Caco-2 (cell line): Measurements from ENCODE around the gene NMT2. TPM values are rescaled to one million over a fixed set of nuclear protein-coding genes. Genes with fewer than 3 reads are reported as not detected.

Source experiments
- BruUV-seq: library from RNA; stranded (reverse); fragments of 400-500 nt; replicated peaks from 2 replicates; lab custom pipeline; 2021; lab: Mats Ljungman, UMichigan
- CTCF ChIA-PET: fragments of 300-600 bp; sonication (Branson Sonifier 250); formaldehyde crosslinking; loops from one replicate; lab custom pipeline; 2022; ENCODE audit warnings: antibody characterized with exemption; lab: Charles Lee
- POLR2A ChIA-PET: fragments of 300-600 bp; sonication (Branson Sonifier 250); formaldehyde crosslinking; loops from one replicate; lab custom pipeline; 2022; ENCODE audit warnings: antibody characterized with exemption; lab: Charles Lee
- DNase-seq, 2 experiments: peaks; one replicate each; pipeline versions ENCODE4 v3.0.0 to v3.0.0-alpha.2; 2020 to 2022
- H3K27me3 ChIP-seq: replicated peaks from 2 replicates; pipeline ENCODE4 v1.6.0; 2011; ENCODE audit warnings: low read length; ENCODE audit not compliant: control insufficient read depth, insufficient read depth
- H3K36me3 ChIP-seq: 2 replicates; pipeline ENCODE4 v1.5.1; 2011; ENCODE audit warnings: low read length; ENCODE audit not compliant: control insufficient read depth, insufficient read depth
- H3K4me1 ChIP-seq: fragments of 250-450 bp; sonication (Bioruptor Pico); 2 replicates; pipeline ENCODE4 v1.5.1; 2020; ENCODE audit warnings: mild to moderate bottlenecking
- H3K4me3 ChIP-seq: 2 replicates; pipeline ENCODE4 v1.5.1; 2011; ENCODE audit warnings: low read depth, mild to moderate bottlenecking, control low read depth, low read length
- H3K9me3 ChIP-seq: fragments of 250-450 bp; sonication (Bioruptor Pico); 2 replicates; pipeline ENCODE4 v1.5.1; 2020; ENCODE audit warnings: mild to moderate bottlenecking, moderate library complexity
- H3K27ac Mint-ChIP-seq: one replicate; pipeline ENCODE4 v1.8.0; 2022; ENCODE audit warnings: mixed read lengths; ENCODE audit not compliant: unreplicated experiment
- H3K27me3 Mint-ChIP-seq: one replicate; pipeline ENCODE4 v1.8.0; 2022; ENCODE audit warnings: mixed read lengths; ENCODE audit not compliant: insufficient read depth, unreplicated experiment
- H3K36me3 Mint-ChIP-seq: one replicate; pipeline ENCODE4 v1.8.0; 2022; ENCODE audit warnings: mild to moderate bottlenecking, mixed read lengths; ENCODE audit not compliant: insufficient read depth, unreplicated experiment
- H3K4me1 Mint-ChIP-seq: one replicate; pipeline ENCODE4 v1.8.0; 2022; ENCODE audit warnings: low read depth, mixed read lengths; ENCODE audit not compliant: unreplicated experiment
- H3K4me3 Mint-ChIP-seq: one replicate; pipeline ENCODE4 v1.8.0; 2022; ENCODE audit warnings: mild to moderate bottlenecking, moderate library complexity, mixed read lengths; ENCODE audit not compliant: unreplicated experiment
- H3K9me3 Mint-ChIP-seq: one replicate; pipeline ENCODE4 v1.8.0; 2022; ENCODE audit warnings: mixed read lengths; ENCODE audit not compliant: unreplicated experiment
- CTCF ChIP-seq, 2 experiments: fragments of 200-600 bp in 1 of 2; IDR thresholded peaks; 1 replicate in 1 of 2; 2 replicates in 1 of 2; pipeline versions ENCODE4 v1.5.1 to v1.8.0; 2011 to 2022; ENCODE audit warnings: antibody characterized with exemption in 1 of 2, control low read depth in 1 of 2, inconsistent platforms in 1 of 2, low read depth in 1 of 2, low read length in 1 of 2, mild to moderate bottlenecking in 1 of 2, moderate library complexity in 1 of 2; ENCODE audit not compliant: insufficient read depth in 1 of 2, severe bottlenecking in 1 of 2, unreplicated experiment in 1 of 2
- intact Hi-C: fragments of 100-400 bp; cut with micrococcal nuclease; formaldehyde crosslinking; loops from one replicate; pipeline ENCODE4 v1.10.0; 2022; ENCODE audit not compliant: unreplicated experiment
- total RNA-seq: library from RNA; stranded (reverse); gene quantifications from 2 replicates; pipeline ENCODE4 v1.2.3, GENCODE V29; 2022

NMT2 gene
- total RNA-seq, 1 experiment from 2014 or later, result 28.1 TPM

GRCh38 chr10:15141136-15142054 lies 27.1 kb downstream of the NMT2 start:
- ChIA-PET CTCF (no interaction called here), POLR2A (no interaction called here)
- Mint-ChIP-seq H3K4me1 (peaks cover 11% of the 10 kb centered on the region), H3K36me3 (peaks cover 13% of the 10 kb centered on the region), H3K4me3 (no peak overlapping the region), H3K9me3 (no peaks in the 10 kb centered on the region), H3K27me3 (no peaks in the 10 kb centered on the region), H3K27ac (no peak overlapping the region)
- Histone ChIP-seq H3K9me3 (no peaks in the 10 kb centered on the region), H3K4me3 (no peak overlapping the region), H3K36me3 (peaks cover 2% of the 10 kb centered on the region; the same call in 1 of the 2 replicates), H3K4me1 (peaks cover 15% of the 10 kb centered on the region), H3K27me3 (no peaks in the 10 kb centered on the region)
- intact Hi-C loops, result no loop called here
- BruUV-seq, result no TSS peak
- TF ChIP-seq CTCF (IDR thresholded peaks at IDR 0.05; ENCODE audit: insufficient read depth in 1 of 2, low read depth in 1 of 2, low read length in 1 of 2, severe bottlenecking in 1 of 2, unreplicated experiment in 1 of 2), result no peak
- peak in 1 of 2 experiments; percentile 16 for DNase-seq

GRCh38 chr10:15140698-15141097 lies 27.8 kb downstream of the NMT2 start:
- Histone ChIP-seq H3K4me1 (peaks cover 15% of the 10 kb centered on the region), H3K9me3 (no peaks in the 10 kb centered on the region), H3K4me3 (no peak overlapping the region), H3K36me3 (peaks cover 2% of the 10 kb centered on the region; the same call in 1 of the 2 replicates), H3K27me3 (no peaks in the 10 kb centered on the region)
- no peak overlapping the region for H3K27ac Mint-ChIP-seq
- intact Hi-C loops, result no loop called here
- ChIA-PET CTCF (no interaction called here), POLR2A (no interaction called here)
- no peak overlapping the region for H3K4me3 Mint-ChIP-seq
- TF ChIP-seq CTCF (IDR thresholded peaks at IDR 0.05; ENCODE audit: insufficient read depth in 1 of 2, low read depth in 1 of 2, low read length in 1 of 2, severe bottlenecking in 1 of 2, unreplicated experiment in 1 of 2), result no peak
- H3K4me1 Mint-ChIP-seq, result peaks cover 11% of the 10 kb centered on the region
- DNase-seq, result no peak
- H3K9me3 Mint-ChIP-seq, result no peaks in the 10 kb centered on the region
- H3K27me3 Mint-ChIP-seq, result no peaks in the 10 kb centered on the region
- peaks cover 7% of the 10 kb centered on the region for H3K36me3 Mint-ChIP-seq
- no TSS peak for BruUV-seq

- CTCF ChIA-PET, result interaction anchor here (0.6 kb wide), 1 partner anchor 157 kb away, joined by 3 read pairs; no protein-coding TSS in a partner anchor
- H3K9me3 ChIP-seq, result no peaks in the 10 kb centered on the region
- peaks cover 19% of the 10 kb centered on the region for H3K36me3 Mint-ChIP-seq
- H3K27me3 ChIP-seq, result no peaks in the 10 kb centered on the region
- no peaks in the 10 kb centered on the region for H3K9me3 Mint-ChIP-seq
- H3K27ac Mint-ChIP-seq, result no peak overlapping the region
- peaks cover 2% of the 10 kb centered on the region; the same call in 1 of the 2 replicates for H3K36me3 ChIP-seq
- BruUV-seq, result no TSS peak
- no peak for TF ChIP-seq CTCF (IDR thresholded peaks at IDR 0.05; ENCODE audit: insufficient read depth in 1 of 2, low read depth in 1 of 2, low read length in 1 of 2, severe bottlenecking in 1 of 2, unreplicated experiment in 1 of 2)
- POLR2A ChIA-PET, result no interaction called here
- H3K4me3 Mint-ChIP-seq, result no peak overlapping the region
- peaks cover 11% of the 10 kb centered on the region for H3K4me1 Mint-ChIP-seq
- peaks cover 15% of the 10 kb centered on the region for H3K4me1 ChIP-seq
- intact Hi-C loops, result no loop called here
- H3K4me3 ChIP-seq, result no peak overlapping the region
- H3K27me3 Mint-ChIP-seq, result no peaks in the 10 kb centered on the region
- no peak for DNase-seq
Observed at GRCh38 chr10:15137636-15138035, 30.9 kb downstream of the NMT2 start.
